K562 (cell line): ENCODE results near the gene MYL12A. TPM values are rescaled to one million over a fixed set of nuclear protein-coding genes. Genes with fewer than 3 reads are reported as not detected.
A peak's percentile ranks its signal among the peaks of the same experiment; 100 is the strongest.

Experiments used
- ADNP ChIP-seq: fragments of 200-800 bp; sonication (Bioruptor generic); IDR thresholded peaks from 2 replicates; pipeline ENCODE4 v1.6.1; 2016; ENCODE audit warnings: missing genetic modification characterization, missing compliant biosample characterization
- ARID2 ChIP-seq: fragments of 450-650 bp; IDR thresholded peaks from 2 replicates; pipeline ENCODE4 v1.6.1; 2017; ENCODE audit warnings: antibody characterized with exemption, mild to moderate bottlenecking
- ATF6 ChIP-seq: sonication (generic); formaldehyde crosslinking; IDR thresholded peaks from 2 replicates; pipeline ENCODE4 v1.4.0; 2020; ENCODE audit warnings: mild to moderate bottlenecking, missing genetic modification reagents
- BCOR ChIP-seq: fragments of 450-650 bp; IDR thresholded peaks from 2 replicates; pipeline ENCODE4 v1.6.1; 2016
- DLX4 ChIP-seq: fragments of 250-450 bp; sonication (Bioruptor Pico); IDR thresholded peaks from 2 replicates; pipeline ENCODE4 v1.6.1; 2021; ENCODE audit warnings: mild to moderate bottlenecking
- E2F6 ChIP-seq, 2 experiments: IDR thresholded peaks; 2 replicates each; pipeline ENCODE4 v1.6.1; 2011; ENCODE audit warnings: borderline replicate concordance in 1 of 2, control low read depth in 1 of 2, low read depth in 1 of 2, low read length in 1 of 2, mild to moderate bottlenecking in 1 of 2, mixed read lengths in 1 of 2, moderate library complexity in 1 of 2; ENCODE audit not compliant: insufficient read depth in 1 of 2, insufficient read length in 1 of 2, poor library complexity in 1 of 2, severe bottlenecking in 1 of 2; ENCODE audit errors: extremely low read depth in 1 of 2
- ESRRB ChIP-seq: fragments of 250-450 bp; sonication (Bioruptor Pico); IDR thresholded peaks from 2 replicates; pipeline ENCODE4 v1.5.0; 2020; ENCODE audit warnings: mild to moderate bottlenecking, moderate library complexity, borderline replicate concordance
- FIP1L1 ChIP-seq: fragments of 200-400 bp; formaldehyde crosslinking; IDR thresholded peaks from 2 replicates; pipeline ENCODE4 v1.6.1; 2018; ENCODE audit warnings: mild to moderate bottlenecking, low read depth, low read length; ENCODE audit not compliant: poor library complexity, severe bottlenecking
- HMG20A ChIP-seq: fragments of 450-650 bp; formaldehyde crosslinking; conservative IDR thresholded peaks from 2 replicates; pipeline ENCODE4 v1.4.0; 2020; ENCODE audit warnings: mild to moderate bottlenecking, mixed read lengths
- KDM4B ChIP-seq, 2 experiments: fragments of 450-650 bp in 1 of 2; sonication (generic) in 1 of 2; IDR thresholded peaks; 2 replicates each; pipeline ENCODE4 v1.6.1; 2016 to 2017; ENCODE audit warnings: borderline replicate concordance in 2 of 2, antibody characterized with exemption in 1 of 2, low read depth in 1 of 2, mild to moderate bottlenecking in 1 of 2
- KHSRP ChIP-seq: fragments of 450-650 bp; IDR thresholded peaks from 2 replicates; pipeline ENCODE4 v1.6.1; 2017
- NONO ChIP-seq, 2 experiments: fragments of 200-400 bp in 1 of 2; fragments of 450-650 bp in 1 of 2; formaldehyde crosslinking in 1 of 2; IDR thresholded peaks; 2 replicates each; pipeline ENCODE4 v1.6.1; 2017; ENCODE audit warnings: low read depth in 2 of 2, mild to moderate bottlenecking in 2 of 2, moderate library complexity in 2 of 2, low read length in 1 of 2
- PHF21A ChIP-seq: fragments of 450-650 bp; IDR thresholded peaks from 2 replicates; pipeline ENCODE4 v1.6.1; 2017; ENCODE audit warnings: low read depth, borderline replicate concordance
- PREB ChIP-seq: sonication (generic); formaldehyde crosslinking; IDR thresholded peaks from 2 replicates; pipeline ENCODE4 v1.8.1; 2023; ENCODE audit warnings: mild to moderate bottlenecking, missing genetic modification reagents
- SAFB ChIP-seq: fragments of 200-400 bp; formaldehyde crosslinking; IDR thresholded peaks from 2 replicates; pipeline ENCODE4 v1.6.1; 2017; ENCODE audit warnings: low read depth, low read length, borderline replicate concordance
- SUPT5H ChIP-seq: fragments of 450-650 bp; IDR thresholded peaks from 2 replicates; pipeline ENCODE4 v1.6.1; 2016
- ZFP30 ChIP-seq: fragments of 250-450 bp; sonication (Bioruptor Pico); IDR thresholded peaks from 2 replicates; pipeline ENCODE4 v1.8.0; 2022; ENCODE audit warnings: moderate library complexity, mild to moderate bottlenecking, inconsistent platforms, borderline replicate concordance
- ZFP91 ChIP-seq: sonication (generic); formaldehyde crosslinking; IDR thresholded peaks from 2 replicates; pipeline ENCODE4 v1.8.0; 2022; ENCODE audit warnings: mild to moderate bottlenecking, missing genetic modification reagents
- ZNF655 ChIP-seq: fragments of 250-450 bp; sonication (Bioruptor Pico); IDR thresholded peaks from 2 replicates; pipeline ENCODE4 v1.5.0; 2021
- polyA plus RNA-seq, 8 experiments: library from polyadenylated mRNA; depleted of rRNA in 4 of 8; stranded (reverse) in 5 of 8; unstranded in 3 of 8; fragments of >200 nt; fragmentation: Nextera tagmentation in 2 of 8; fragmentation: Illumina TruSeq in 1 of 8; extraction: Ambion mirVana in 2 of 8; extraction: Trizol in 1 of 8; gene quantifications; 2 replicates each; pipeline versions ENCODE4 v1.2.1 to v1.2.3, GENCODE V29; 2011 to 2014; ENCODE audit warnings: inconsistent platforms in 1 of 8, missing spikeins in 1 of 8
- total RNA-seq, 7 experiments: library from RNA; depleted of rRNA in 6 of 7; stranded (reverse); fragments of >200 nt in 6 of 7; fragmentation: Illumina TruSeq in 2 of 7; extraction: Trizol in 2 of 7; gene quantifications; 2 replicates each; pipeline versions ENCODE4 v1.2.1 to v1.2.3, GENCODE V29; 2011 to 2021; ENCODE audit warnings: low replicate concordance in 1 of 7

MYL12A gene
- total and polyA plus RNA-seq, 9 of the 15 experiments (the other 6 are each of a cell fraction or from before 2014, with no cell fraction given): 308 to 1,031 (median 559) TPM

- TF ChIP-seq ZFP91 (CRISPR knock-in tag): no peak
- 0 out of 2 replicates have a peak, but pooled peaks have one; percentile 14 for TF ChIP-seq KHSRP
- TF ChIP-seq ZNF655 (CRISPR knock-in tag): no peak
- no peak for TF ChIP-seq KDM4B (IDR thresholded peaks at IDR 0.05; ENCODE audit: borderline replicate concordance in 2 of 2, low read depth in 1 of 2)
- TF ChIP-seq NONO (IDR thresholded peaks at IDR 0.05; ENCODE audit: low read depth in 2 of 2, low read length in 1 of 2): peak in 1 of 2 experiments; percentile 32; a peak in 1 of 4 replicates
- no peak for TF ChIP-seq HMG20A (CRISPR knock-in tag)
- TF ChIP-seq DLX4 (CRISPR knock-in tag): no peak
- TF ChIP-seq ZFP30 (CRISPR knock-in tag): no peak
- TF ChIP-seq ADNP (tag): no peak
- 0 out of 2 replicates have a peak, but pooled peaks have one; percentile 59 for TF ChIP-seq ARID2
- no peak for TF ChIP-seq PREB (CRISPR knock-in tag)
- TF ChIP-seq PHF21A: no peak
- TF ChIP-seq E2F6 (IDR thresholded peaks at IDR 0.05; ENCODE audit: borderline replicate concordance in 1 of 2, extremely low read depth in 1 of 2, insufficient read depth in 1 of 2, insufficient read length in 1 of 2, low read depth in 1 of 2, low read length in 1 of 2, poor library complexity in 1 of 2, severe bottlenecking in 1 of 2): no peak
- TF ChIP-seq ATF6 (CRISPR knock-in tag): no peak
- no peak for TF ChIP-seq SAFB
- no peak for TF ChIP-seq FIP1L1
- peak; percentile 12; the same call in 1 of the 2 replicates for TF ChIP-seq ESRRB (CRISPR knock-in tag)
- peak; percentile 56 for TF ChIP-seq SUPT5H
- TF ChIP-seq BCOR: no peak
Observed at GRCh38 chr18:3250237-3251107, 2.9 kb downstream of the MYL12A start (continued).
